ENCODE results near the gene TMEM171.

TMEM171 gene

GRCh38 chr5:73129143-73129542 is 8.8 kb downstream of the TMEM171 start:
- DNase-seq (ENCODE audit: extremely low read depth, insufficient read length) = no peak
- TF ChIP-seq, protein P1, sequence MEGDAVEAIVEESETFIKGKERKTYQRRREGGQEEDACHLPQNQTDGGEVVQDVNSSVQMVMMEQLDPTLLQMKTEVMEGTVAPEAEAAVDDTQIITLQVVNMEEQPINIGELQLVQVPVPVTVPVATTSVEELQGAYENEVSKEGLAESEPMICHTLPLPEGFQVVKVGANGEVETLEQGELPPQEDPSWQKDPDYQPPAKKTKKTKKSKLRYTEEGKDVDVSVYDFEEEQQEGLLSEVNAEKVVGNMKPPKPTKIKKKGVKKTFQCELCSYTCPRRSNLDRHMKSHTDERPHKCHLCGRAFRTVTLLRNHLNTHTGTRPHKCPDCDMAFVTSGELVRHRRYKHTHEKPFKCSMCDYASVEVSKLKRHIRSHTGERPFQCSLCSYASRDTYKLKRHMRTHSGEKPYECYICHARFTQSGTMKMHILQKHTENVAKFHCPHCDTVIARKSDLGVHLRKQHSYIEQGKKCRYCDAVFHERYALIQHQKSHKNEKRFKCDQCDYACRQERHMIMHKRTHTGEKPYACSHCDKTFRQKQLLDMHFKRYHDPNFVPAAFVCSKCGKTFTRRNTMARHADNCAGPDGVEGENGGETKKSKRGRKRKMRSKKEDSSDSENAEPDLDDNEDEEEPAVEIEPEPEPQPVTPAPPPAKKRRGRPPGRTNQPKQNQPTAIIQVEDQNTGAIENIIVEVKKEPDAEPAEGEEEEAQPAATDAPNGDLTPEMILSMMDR (IDR thresholded peaks at IDR 0.05; ENCODE audit: insufficient read depth, low read length, poor library complexity, severe bottlenecking) = no peak
- no peaks in the 10 kb centered on the region for H3K36me3 ChIP-seq (ENCODE audit: control insufficient read depth, insufficient read depth, low read length)
- H3K27me3 ChIP-seq (replicated peaks; ENCODE audit: control insufficient read depth, insufficient read depth, low read length) = no peaks in the 10 kb centered on the region
- no peak overlapping the region for H3K4me3 ChIP-seq (replicated peaks; ENCODE audit: low read depth, low read length)

DNA sequence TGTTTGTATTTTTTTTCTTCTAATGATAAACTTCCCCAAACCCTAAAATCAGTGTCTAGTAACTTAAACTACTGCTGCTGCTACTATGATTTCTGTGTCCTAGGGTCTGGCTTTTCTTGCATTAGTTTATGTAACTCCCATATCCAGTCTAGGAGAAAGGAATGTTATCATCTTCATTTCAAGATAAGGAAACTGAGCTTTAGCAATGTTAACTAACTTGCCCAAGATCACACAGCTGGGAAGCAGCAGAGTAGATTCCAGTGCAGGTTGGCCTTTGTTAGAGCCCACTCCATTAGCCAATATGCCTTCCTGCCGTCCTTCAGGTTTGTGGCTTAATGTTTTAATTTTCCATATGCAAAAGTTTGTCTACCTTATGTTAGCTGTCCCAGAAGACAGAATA is 10.4 kb downstream of the TMEM171 start:
- DNase-seq (ENCODE audit: extremely low read depth, insufficient read length) = no peak
- TF ChIP-seq, protein P1 (IDR thresholded peaks at IDR 0.05; ENCODE audit: insufficient read depth, low read length, poor library complexity, severe bottlenecking) = no peak
- Histone ChIP-seq H3K27me3 (replicated peaks; ENCODE audit: control insufficient read depth, insufficient read depth, low read length) (no peaks in the 10 kb centered on the region), H3K4me3 (replicated peaks; ENCODE audit: low read depth, low read length) (no peak overlapping the region), H3K36me3 (ENCODE audit: control insufficient read depth, insufficient read depth, low read length) (no peaks in the 10 kb centered on the region)

- H3K36me3 ChIP-seq (ENCODE audit: control insufficient read depth, insufficient read depth, low read length) = no peaks in the 10 kb centered on the region
- no peaks in the 10 kb centered on the region; the same call in 1 of the 2 replicates for H3K27me3 ChIP-seq (replicated peaks; ENCODE audit: control insufficient read depth, insufficient read depth, low read length)
- H3K4me3 ChIP-seq (replicated peaks; ENCODE audit: low read depth, low read length) = no peak overlapping the region
- no peak for DNase-seq (ENCODE audit: extremely low read depth, insufficient read length)
- TF ChIP-seq, protein P1 (IDR thresholded peaks at IDR 0.05; ENCODE audit: insufficient read depth, low read length, poor library complexity, severe bottlenecking) = no peak
Measured at GRCh38 chr5:73131711-73132425, 11.5 kb downstream of the TMEM171 start.

DNA sequence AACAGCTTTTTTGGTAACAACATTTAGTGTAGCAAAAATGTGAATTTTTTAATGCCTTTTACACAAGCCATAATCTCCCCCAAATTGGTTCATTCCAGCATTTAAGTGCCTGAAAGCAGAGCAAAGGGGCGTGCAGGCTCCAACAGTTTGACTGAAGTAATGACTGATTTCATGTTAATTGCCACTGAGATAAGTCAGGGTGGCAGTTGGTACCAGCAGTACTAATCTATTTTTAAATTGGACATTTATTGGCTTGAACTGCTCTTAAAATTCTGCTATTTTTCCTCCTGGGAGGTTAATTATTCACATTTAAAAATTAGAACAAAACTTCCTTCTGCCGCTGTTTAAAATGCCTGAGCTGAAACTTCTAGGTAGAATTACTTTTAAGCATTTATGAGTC is 12.4 kb downstream of the TMEM171 start:
- no peaks in the 10 kb centered on the region; the same call in 1 of the 2 replicates for H3K27me3 ChIP-seq (replicated peaks; ENCODE audit: control insufficient read depth, insufficient read depth, low read length)
- TF ChIP-seq, protein P1 (IDR thresholded peaks at IDR 0.05; ENCODE audit: insufficient read depth, low read length, poor library complexity, severe bottlenecking) = no peak

GRCh38 chr5:73135021-73135420 is 14.6 kb downstream of the TMEM171 start:
- DNase-seq (ENCODE audit: extremely low read depth, insufficient read length) = no peak
- H3K27me3 ChIP-seq (replicated peaks; ENCODE audit: control insufficient read depth, insufficient read depth, low read length) = no peaks in the 10 kb centered on the region; the same call in 1 of the 2 replicates
- H3K36me3 ChIP-seq (ENCODE audit: control insufficient read depth, insufficient read depth, low read length) = no peaks in the 10 kb centered on the region
- TF ChIP-seq, protein P1 (IDR thresholded peaks at IDR 0.05; ENCODE audit: insufficient read depth, low read length, poor library complexity, severe bottlenecking) = no peak
- no peak overlapping the region for H3K4me3 ChIP-seq (replicated peaks; ENCODE audit: low read depth, low read length)

More for the DNA sequence above, 12.4 kb downstream of the TMEM171 start:
- no peak for DNase-seq (ENCODE audit: extremely low read depth, insufficient read length)
- Histone ChIP-seq H3K36me3 (ENCODE audit: control insufficient read depth, insufficient read depth, low read length) (no peaks in the 10 kb centered on the region), H3K4me3 (replicated peaks; ENCODE audit: low read depth, low read length) (no peak overlapping the region)
